ENCODE data around the gene NUB1.

Gene NUB1

DNA sequence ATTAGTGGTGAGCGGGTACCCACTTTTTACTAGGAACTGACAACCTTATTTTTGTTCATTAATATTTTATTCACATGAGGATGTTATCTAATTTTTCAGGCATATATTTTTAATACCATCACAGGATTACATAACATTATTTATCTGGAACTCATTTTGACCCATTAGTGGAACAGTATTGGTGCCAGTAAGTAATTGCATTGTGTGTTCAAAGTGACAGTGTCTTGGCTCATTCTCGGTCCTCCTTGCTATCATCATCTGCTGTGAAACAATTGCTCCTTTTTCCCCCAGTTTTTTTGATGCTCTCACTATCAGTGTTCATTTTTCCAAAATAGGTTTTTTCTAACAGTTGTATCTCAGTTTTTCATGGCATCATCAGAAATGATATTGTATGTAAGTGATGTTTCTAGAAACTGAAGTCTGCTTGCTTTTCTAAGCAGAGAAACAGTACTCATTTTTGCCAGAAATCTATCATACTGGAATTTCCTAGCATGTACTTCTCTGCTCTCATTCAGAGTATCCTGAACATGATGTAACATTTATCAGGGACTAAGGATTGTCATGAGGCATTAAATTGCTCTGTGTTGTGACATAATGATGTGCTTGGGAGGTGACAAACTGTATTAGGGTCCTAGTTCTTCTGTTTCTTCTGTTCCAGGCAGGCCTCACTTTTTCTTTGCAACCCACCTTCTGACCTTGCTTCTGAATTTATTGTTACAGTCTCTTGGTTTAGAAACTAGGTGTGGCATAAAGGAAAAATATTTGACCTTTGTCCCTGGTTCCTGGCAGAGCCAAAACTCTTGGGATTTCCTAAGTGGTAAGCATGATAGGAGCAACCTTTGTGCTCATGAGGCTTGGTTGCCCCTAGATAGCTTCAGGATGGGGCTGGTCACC is 4.2 kb downstream of the NUB1 start:
- DNase-seq (ENCODE audit: low read depth, low spot score), result no peak

DNA sequence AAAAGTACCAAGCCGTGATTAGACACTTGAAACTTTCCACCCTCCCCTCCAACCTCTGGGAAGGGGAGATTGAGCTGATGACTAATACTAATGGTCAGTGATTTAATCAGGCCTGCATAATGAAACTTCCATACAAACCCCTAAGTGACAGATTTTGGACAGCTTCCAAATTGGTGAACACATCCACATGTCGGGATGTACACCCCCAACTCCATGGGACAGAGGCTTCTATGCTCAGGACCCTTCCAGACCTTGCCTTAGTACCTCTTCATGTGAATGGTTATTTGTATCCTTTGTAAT is 4.8 kb downstream of the NUB1 start:
- no peak for DNase-seq (ENCODE audit: low read depth, low spot score)

DNA sequence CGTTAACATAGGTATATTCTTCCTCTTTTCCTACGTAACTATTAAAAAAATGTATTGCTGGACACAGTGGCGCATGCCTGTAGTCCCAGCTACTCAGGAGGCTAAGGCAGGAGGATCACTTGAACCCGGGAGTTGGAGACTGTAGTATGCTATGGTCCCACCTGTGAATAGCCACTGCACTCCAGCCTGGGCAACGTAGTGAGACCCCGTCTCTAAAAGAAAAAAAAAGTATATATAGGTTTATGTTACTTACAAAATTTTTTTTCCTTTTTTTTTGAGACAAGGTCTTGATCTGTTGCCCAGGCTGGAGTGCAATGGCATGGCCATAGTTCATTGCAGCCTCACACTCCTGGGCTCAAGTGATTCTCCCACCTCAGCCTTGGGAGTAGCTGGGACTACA is 5.6 kb downstream of the NUB1 start:
- DNase-seq (ENCODE audit: low read depth, low spot score), result no peak

GRCh38 chr7:151348970-151349369 is 7.4 kb downstream of the NUB1 start:
- DNase-seq (ENCODE audit: low read depth, low spot score), result no peak

DNA sequence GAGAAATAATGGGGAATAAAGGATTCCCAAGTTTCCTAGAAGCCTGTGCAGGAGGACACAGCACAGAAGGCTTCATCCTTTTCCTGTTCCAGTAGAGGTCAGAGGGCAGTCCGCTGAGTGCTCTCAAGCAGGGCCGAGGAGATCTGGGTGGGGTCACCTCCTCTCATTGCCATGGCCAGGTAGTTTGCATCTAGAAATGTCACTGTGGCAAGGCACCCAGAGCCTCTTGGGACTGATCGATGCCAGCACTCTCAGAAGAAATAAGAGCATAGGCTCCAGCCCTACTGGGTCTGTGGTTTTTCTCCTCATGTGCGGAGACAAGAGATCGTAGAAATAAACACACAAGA is 7.9 kb downstream of the NUB1 start:
- no peak for DNase-seq (ENCODE audit: low read depth, low spot score)

DNA sequence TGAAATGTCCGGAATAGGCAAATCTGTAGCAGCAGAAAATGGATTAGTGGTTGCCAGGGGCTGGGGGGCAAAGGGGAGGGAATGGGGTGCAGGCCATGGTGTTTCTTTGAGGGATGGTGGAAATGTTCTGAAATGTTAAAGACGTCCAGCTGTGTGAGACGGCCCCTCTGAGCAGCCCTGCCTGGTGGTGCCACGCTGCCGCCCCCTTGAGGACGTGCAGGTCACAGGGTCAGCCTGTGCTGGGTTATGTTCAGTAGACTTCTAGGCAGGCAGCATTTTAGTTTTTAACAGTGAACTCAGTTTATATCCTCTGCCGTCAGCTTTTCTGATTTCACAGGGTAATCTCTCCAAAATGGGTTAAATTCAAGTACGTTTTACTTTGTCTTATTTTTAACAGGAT is 9.4 kb downstream of the NUB1 start:
- no peak for DNase-seq (ENCODE audit: low read depth, low spot score)

DNA sequence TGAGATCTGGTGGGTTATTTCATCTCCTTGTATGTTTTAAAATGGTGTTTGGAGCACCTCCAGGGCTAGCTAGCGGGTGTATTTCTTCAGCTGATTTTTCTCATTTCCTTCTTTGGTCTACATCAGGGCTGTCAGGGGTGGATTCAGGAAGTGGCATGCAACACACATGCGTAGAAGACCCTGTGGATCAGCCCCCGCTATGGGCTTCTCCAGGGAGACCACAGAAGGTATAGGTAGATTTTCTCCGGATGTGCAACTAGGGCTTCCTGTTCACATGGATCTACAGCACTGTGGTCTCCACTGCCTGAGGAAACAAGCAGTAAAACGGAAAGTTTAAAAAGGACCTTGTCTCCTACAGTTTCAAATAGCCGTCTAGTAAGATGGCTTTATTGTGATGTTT is 10.4 kb downstream of the NUB1 start:
- no peak for DNase-seq (ENCODE audit: low read depth, low spot score)

GRCh38 chr7:151352512-151352911 is 10.9 kb downstream of the NUB1 start:
- no peak for DNase-seq (ENCODE audit: low read depth, low spot score)

- DNase-seq (ENCODE audit: low read depth, low spot score), result no peak
Measured at GRCh38 chr7:151361193-151361959, 19.8 kb downstream of the NUB1 start.

DNA sequence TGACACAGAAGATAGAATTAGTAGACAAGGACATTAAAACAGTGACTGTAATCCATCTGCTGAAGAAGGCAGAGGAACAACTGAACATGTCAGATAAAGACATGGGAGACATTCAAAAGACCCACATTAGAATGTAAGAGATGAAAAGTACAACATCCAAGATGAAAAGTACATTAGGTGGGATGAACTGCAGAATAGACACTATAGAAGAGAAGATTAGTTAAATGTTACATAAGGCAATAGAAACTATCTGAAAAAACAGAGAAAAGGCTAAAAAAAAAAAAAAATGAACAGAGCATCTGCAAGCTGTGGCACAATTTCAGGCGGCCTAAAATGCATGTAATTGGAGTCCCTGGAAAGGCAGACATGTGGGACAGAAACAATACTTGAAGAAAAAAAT is 21.6 kb downstream of the NUB1 start:
- DNase-seq (ENCODE audit: low read depth, low spot score), result no peak

- DNase-seq (ENCODE audit: low read depth, low spot score), result no peak
Measured at GRCh38 chr7:151366166-151366879, 24.7 kb downstream of the NUB1 start.

GRCh38 chr7:151366880-151367222 is 25.2 kb downstream of the NUB1 start:
- DNase-seq (ENCODE audit: low read depth, low spot score), result no peak

GRCh38 chr7:151367284-151367683 is 25.7 kb downstream of the NUB1 start:
- DNase-seq (ENCODE audit: low read depth, low spot score), result no peak

- peak; percentile 46 for DNase-seq (ENCODE audit: low read depth, low spot score)
Measured at GRCh38 chr7:151368136-151368571, 26.5 kb downstream of the NUB1 start.

GRCh38 chr7:151371266-151371665 is 29.7 kb downstream of the NUB1 start:
- DNase-seq (ENCODE audit: low read depth, low spot score), result no peak

- peak; percentile 53 for DNase-seq (ENCODE audit: low read depth, low spot score)
Measured at GRCh38 chr7:151372612-151373265, 31.1 kb downstream of the NUB1 start.

DNA sequence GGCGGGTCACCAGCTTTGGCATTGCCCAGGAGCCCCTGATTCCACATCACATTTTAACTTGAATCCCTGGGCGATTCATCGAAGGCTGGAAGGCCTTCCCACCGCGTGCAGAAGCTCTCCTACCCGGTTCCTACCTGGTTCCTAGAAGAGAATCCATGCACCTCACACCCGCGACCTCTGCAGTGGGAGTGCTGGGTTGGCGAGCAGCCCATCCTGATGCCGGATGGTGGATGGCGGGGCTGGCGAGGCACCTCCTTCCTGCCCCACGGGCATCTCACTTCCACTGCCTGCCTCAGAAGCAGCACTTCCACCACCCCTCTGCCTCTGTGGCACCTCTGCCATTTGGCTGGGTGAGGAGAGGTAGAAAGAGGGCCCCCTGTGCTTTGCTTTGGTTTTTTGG is 32.0 kb downstream of the NUB1 start:
- DNase-seq (ENCODE audit: low read depth, low spot score), result no peak

- DNase-seq (ENCODE audit: low read depth, low spot score), result no peak
Measured at GRCh38 chr7:151374139-151374538, 32.5 kb downstream of the NUB1 start.

GRCh38 chr7:151374726-151375125 is 33.1 kb downstream of the NUB1 start:
- DNase-seq (ENCODE audit: low read depth, low spot score), result no peak

DNA sequence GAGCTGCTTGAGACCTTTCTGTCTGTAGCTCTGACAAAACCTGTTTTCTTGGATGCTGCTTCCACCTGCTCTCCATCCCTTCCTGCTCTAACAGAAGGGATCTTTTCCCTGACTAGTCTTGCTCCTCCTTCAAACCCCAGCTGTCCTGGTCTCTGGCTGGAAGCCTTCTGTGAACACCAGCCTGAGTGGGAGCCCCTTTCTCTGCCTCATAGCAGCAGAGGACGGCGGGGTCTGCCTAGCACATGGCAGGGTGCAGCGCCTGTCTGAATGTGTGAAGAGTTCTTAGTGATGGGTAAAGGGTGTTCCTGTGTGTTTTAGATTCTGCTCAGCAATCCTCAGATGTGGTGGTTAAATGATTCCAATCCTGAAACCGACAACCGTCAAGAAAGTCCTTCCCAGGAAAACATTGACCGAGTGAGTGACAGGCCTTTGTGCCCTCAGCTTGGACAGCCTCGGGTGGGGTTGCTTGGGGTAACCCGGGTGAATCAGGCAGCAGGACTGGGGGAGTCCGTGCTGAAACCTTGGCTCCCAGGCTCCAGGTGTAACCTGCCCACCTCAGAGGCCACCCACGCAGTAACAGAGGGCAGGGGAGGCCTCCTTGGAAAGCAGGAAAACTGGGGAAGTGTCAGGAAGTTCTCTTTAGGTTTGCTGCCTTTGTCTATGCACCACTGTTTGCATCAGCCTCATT is 34.1 kb downstream of the NUB1 start:
- no peak for DNase-seq (ENCODE audit: low read depth, low spot score)

DNA sequence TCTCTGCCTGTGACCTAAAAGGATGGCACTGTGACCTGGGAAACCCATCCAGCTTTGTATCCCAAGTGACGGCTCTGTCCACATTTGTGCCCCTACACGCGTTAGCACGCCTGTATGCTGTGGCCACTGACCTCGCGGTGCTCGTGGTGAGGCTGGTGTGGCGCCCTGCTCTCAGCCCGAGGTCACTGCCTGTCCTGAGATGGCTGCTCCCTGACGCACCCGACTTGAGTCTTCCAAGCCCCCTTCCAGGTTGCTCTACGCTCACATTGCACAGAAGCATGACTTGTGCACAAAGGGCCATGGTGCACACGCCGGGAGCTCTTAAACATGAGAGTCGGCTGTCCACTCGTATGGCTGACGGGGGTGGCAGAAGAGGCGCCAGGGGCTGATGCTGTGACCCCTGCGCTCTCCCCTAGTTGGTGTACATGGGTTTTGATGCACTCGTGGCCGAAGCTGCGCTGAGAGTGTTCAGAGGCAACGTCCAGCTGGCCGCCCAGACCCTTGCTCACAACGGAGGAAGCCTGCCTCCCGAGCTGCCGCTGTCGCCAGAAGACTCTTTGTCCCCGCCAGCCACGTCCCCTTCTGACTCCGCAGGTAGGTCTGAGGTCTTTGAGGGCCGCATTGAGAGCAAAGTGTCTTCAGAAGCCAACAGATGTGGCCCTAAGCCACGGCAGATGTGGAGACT is 34.7 kb downstream of the NUB1 start:
- DNase-seq (ENCODE audit: low read depth, low spot score), result no peak

Measured in smooth muscle cell of the brain vasculature (primary cell).